Activated T-cell treated with anti-CD3 and anti-CD28 coated beads, Interleukin-2, amount 50 U/mL, for 72 hours (primary cell): ENCODE data around the gene NDUFB7. TPM values are rescaled to one million over a fixed set of nuclear protein-coding genes. Genes with fewer than 3 reads are reported as not detected.
"Not testable (repeated sequence)": the region's sequence is repeated elsewhere in the genome, so short reads cannot be mapped to it uniquely, and the experiment has no call there.

Experiments
- ATAC-seq, 2 donors: fragments of 150-1000 bp; cut with Tn5 transposase; replicated peaks in 1 of 2; 2 replicates each; pipeline ENCODE4 v1.10.0; 2021; ENCODE audit warnings: moderate library complexity in 2 of 2, mild to moderate bottlenecking in 1 of 2
- DNase-seq, 2 donors: peaks; one replicate each; pipeline ENCODE4 v3.0.0; 2021 to 2022; ENCODE audit warnings: mixed read lengths in 1 of 2
- H3K27ac Mint-ChIP-seq: one replicate; pipeline ENCODE4 v1.8.0; 2022; ENCODE audit warnings: mild to moderate bottlenecking, moderate library complexity, mixed read lengths
- H3K27me3 Mint-ChIP-seq: one replicate; pipeline ENCODE4 v1.8.0; 2022; ENCODE audit warnings: low read depth, mixed read lengths
- H3K36me3 Mint-ChIP-seq, 2 donors: one replicate each; pipeline ENCODE4 v1.8.0; 2022; ENCODE audit warnings: mixed read lengths in 2 of 2, mild to moderate bottlenecking in 1 of 2; ENCODE audit not compliant: insufficient read depth in 2 of 2
- H3K4me1 Mint-ChIP-seq: one replicate; pipeline ENCODE4 v1.8.0; 2022; ENCODE audit warnings: low read depth, mixed read lengths
- H3K4me3 Mint-ChIP-seq, 2 donors: one replicate each; pipeline ENCODE4 v1.8.0; 2022; ENCODE audit warnings: mild to moderate bottlenecking in 2 of 2, mixed read lengths in 2 of 2, moderate library complexity in 2 of 2
- H3K9me3 Mint-ChIP-seq, 2 donors: one replicate each; pipeline ENCODE4 v1.8.0; 2022; ENCODE audit warnings: mixed read lengths in 2 of 2
- total RNA-seq, 2 donors: library from RNA; stranded (reverse); gene quantifications; one replicate each; pipeline ENCODE4 v1.2.3, GENCODE V29; 2022

Gene NDUFB7
- total RNA-seq, 2 donors from 2014 or later = 78.5 to 87.0 TPM

DNA sequence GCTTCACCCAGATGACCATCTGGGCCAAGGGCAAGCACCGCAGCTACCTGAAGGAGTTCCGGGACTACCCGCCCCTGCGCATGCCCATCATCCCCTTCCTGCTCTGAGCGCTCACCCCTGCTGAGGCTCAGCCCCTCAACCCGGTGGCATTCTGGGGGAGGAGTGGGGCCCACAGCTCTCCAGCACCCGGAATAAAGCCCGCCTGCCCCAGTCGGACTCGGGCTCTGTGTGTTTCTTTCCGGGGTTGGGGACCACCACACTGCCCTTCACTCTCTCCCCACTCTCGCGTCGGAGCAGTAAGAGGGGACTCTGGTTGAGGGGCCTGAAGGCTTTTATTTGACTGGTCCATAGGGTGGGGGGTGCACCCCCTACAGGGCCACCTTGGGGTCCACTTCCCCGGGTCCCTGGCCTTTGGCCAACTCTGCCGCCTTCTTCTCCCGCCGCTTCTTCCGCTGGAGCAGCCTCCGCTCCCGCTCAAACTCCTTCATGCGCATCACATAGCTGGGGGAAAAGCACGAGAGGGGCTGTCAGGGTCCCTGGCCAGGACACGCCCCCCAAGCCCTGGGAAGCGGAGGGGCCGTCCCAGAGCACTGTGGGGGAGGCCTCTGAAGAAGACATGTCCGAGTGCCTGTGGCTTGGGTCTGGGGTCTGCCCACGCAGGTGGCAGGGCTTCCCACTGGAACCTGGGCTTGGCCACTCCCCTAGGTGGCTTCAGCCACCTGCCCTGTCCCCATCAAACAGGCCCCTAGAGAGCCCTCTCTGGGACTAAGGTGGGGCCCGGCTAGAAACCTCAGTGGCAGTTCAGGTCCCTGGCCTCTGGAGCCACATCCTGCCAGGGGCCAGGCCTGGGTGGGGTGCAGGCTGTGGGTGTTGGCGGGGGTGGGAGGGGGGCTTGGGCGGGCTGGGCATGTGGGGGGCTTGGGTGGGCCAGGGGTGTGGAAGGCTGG lies 5.8 kb downstream of the NDUFB7 start:
- Mint-ChIP-seq H3K27me3 (no peaks in the 10 kb centered on the region), H3K9me3 (peaks cover 0 to 2% of the 10 kb centered on the region in 2 donors), H3K4me3 (no peak overlapping the region), H3K4me1 (peaks cover 41% of the 10 kb centered on the region), H3K27ac (no peak overlapping the region), H3K36me3 (peaks cover 2% of the 10 kb centered on the region in 2 donors)
- ATAC-seq = no peak
- DNase-seq = no peak

DNA sequence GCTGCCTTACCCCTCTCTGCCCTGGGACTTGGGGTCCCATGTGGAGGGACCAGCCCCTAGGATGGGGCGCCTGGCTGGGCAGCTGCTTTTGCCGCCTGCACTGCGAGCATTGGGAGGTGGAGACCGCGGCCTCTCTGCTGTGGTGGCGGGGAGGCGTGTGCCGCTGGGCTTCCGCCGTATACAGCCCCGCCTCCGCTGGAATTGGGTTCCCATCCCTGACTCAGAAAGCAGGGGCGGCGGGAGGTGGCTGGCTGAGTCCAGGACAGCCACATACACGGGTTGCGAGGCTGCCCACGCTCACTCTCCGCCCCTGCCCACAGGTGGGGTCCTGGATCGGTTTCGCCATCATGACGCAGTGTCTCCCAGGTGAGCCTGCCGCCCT lies 6.6 kb downstream of the NDUFB7 start:
- H3K27ac Mint-ChIP-seq = no peak overlapping the region
- H3K9me3 Mint-ChIP-seq = peaks cover 0 to 2% of the 10 kb centered on the region in 2 donors
- DNase-seq (no peak), ATAC-seq (no peak)
- no peaks in the 10 kb centered on the region for H3K27me3 Mint-ChIP-seq
- H3K4me3 Mint-ChIP-seq = no peak overlapping the region
- H3K36me3 Mint-ChIP-seq = peaks cover 2% of the 10 kb centered on the region in 2 donors
- H3K4me1 Mint-ChIP-seq = peaks cover 38% of the 10 kb centered on the region

DNA sequence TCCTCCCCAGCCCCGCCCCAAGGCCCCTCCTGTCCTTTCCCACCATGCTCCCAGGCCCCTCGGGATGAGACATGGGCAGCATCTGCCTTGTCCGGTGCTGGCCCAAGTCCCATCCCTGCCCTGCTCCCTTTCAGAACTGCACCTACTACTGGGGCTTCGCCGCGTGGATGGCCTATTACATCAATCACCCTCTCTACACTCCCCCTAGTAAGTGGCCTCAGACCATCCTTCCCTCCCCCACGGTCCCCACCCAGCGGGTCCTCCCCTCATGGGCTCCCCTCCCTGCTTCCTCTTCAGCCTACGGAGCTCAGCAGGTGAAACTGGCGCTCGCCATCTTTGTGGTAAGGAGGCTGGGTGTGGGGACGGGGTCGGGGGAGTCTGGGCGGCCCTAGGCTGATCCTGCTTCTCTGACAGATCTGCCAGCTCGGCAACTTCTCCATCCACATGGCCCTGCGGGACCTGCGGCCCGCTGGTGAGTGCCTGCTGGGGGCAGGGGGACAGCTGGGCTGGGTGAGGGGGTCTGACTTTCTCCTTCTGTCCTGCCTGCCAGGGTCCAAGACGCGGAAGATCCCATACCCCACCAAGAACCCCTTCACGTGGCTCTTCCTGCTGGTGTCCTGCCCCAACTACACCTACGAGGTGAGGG lies 7.1 kb downstream of the NDUFB7 start:
- H3K27me3 Mint-ChIP-seq, H3K27ac Mint-ChIP-seq, H3K4me3 Mint-ChIP-seq, H3K36me3 Mint-ChIP-seq, H3K9me3 Mint-ChIP-seq, DNase-seq: not testable (repeated sequence)
- H3K4me1 Mint-ChIP-seq = peaks cover 36% of the 10 kb centered on the region
- peak in 1 of 2 donors; percentile 4 for ATAC-seq

DNA sequence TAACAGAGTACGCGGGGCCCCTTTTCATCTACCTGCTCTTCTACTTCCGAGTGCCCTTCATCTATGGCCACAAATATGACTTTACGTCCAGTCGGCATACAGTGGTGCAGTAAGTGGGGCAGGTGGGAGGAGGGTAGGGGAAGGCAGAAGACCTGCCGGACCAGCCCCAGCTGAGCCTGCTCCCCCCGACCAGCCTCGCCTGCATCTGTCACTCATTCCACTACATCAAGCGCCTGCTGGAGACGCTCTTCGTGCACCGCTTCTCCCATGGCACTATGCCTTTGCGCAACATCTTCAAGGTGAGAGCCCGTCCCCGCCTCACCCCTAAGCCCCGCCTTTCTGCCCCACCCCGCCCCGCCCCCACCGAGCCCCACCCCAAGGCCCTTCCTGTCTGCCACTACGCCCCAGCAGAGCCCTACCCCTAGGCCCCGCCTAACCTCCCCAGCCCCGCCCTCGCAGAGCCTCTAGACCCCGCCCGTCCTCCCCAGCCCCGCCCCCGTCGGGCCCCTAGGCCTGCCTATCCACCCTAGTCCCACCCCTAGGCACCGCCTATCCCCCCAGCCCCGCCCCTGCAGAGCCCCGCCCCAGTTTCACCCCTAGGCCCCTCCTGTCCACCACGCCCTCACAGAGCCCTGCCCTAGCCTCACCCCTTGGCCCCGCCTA lies 7.7 kb downstream of the NDUFB7 start:
- H3K36me3 Mint-ChIP-seq = peaks cover 2% of the 10 kb centered on the region in 2 donors
- peaks cover 0 to 2% of the 10 kb centered on the region in 2 donors for H3K9me3 Mint-ChIP-seq
- peaks cover 29% of the 10 kb centered on the region for H3K4me1 Mint-ChIP-seq
- no peaks in the 10 kb centered on the region for H3K27me3 Mint-ChIP-seq
- H3K4me3 Mint-ChIP-seq = no peak overlapping the region
- ATAC-seq = peak; percentile 77 to 86
- peak; percentile 67 to 81 for DNase-seq
- H3K27ac Mint-ChIP-seq = no peak overlapping the region

DNA sequence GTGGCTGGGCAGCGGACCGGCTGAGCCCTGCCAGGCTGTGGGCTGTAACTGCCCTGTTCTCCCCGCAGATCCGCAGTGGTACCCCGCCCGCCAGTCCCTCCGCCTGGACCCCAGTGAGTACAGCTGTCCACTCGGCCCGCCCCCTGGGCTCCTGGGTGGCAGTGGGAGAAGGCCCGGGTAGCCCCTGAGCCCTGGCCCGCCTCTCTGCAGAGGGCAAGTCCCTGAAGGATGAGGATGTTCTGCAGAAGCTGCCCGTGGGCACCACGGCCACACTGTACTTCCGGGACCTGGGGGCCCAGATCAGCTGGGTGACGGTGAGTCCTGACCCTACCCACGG lies 8.3 kb downstream of the NDUFB7 start:
- H3K4me3 Mint-ChIP-seq = no peak overlapping the region
- ATAC-seq = no peak
- H3K9me3 Mint-ChIP-seq = peaks cover 0 to 2% of the 10 kb centered on the region in 2 donors
- peaks cover 26% of the 10 kb centered on the region for H3K4me1 Mint-ChIP-seq
- H3K27me3 Mint-ChIP-seq = no peaks in the 10 kb centered on the region
- no peak overlapping the region for H3K27ac Mint-ChIP-seq
- H3K36me3 Mint-ChIP-seq = peaks cover 2% of the 10 kb centered on the region in 2 donors
- DNase-seq = no peak

DNA sequence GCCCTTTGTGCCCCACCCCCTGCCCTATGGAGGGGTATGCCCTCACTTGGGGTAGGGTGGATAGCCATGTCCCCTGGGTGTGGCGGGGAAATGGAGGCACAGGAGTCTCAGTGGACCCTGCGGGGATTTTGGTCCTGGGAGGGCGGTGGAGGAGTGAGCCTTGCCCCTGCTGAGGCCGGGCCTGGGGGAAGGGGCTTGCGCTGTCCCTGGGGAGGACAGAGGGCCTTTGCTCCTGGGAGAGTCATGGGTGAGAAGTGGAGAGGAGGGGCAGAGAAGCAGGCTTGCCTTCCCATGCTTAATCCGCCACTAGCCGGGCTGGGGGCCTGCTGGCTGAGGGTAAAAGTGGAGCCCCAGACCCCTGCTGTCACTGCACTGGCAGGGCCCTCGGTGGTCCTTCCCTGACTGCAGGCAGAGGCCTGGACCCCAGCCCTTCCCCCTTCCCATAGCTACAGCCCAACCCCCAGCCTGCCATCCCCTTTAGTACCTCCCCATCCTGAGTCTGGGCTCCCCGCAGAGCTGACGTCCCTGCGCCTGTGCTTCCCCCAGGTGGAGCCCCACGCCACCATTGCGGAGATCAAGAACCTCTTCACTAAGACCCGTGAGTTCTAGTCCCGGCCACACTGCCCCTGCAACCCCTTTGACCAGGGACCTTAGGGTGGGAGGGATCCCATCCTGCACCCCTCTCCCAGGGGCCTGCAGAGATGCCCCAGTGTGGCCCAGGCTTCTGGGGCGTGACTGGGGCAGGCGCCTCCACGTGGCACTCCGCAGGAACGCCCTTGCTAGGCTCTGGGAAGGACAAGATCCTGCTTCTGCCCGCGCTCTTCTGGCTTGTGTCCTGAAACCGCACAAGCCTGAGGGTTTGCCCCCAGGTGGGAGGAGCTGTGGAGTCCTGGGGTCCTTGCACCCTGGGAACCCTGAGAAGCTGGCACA lies 8.9 kb downstream of the NDUFB7 start:
- H3K36me3 Mint-ChIP-seq = peaks cover 2% of the 10 kb centered on the region in 2 donors

DNA sequence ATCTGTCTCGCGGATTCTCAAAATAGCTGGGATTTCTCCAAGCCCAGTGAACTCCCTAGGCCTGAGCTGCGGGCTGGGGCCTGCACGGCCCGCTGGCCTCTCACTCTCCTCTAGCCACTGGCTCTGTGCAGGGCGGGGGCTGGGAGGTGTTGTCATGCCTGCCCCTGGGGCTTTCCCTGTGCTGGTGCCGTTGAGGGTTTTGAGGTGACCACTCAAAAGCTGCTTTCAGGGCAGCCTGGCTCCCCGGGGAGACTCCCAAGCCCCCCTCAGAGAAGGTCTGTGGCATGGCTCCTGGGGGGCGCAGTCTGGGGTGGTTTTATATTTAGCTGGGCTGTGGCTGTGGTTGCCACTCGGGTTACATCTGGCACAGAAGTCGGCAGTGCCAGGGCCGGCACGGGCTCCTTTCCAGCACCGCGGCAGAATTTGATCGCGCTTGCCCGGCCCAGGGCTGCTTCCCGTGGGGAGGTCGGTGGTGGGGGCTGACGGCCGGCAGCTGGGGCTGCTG lies 10.0 kb downstream of the NDUFB7 start:
- ATAC-seq = no peak
- Mint-ChIP-seq H3K4me3 (no peak overlapping the region), H3K27ac (no peak overlapping the region), H3K36me3 (peaks cover 2% of the 10 kb centered on the region in 2 donors), H3K27me3 (no peaks in the 10 kb centered on the region), H3K4me1 (peaks cover 11% of the 10 kb centered on the region), H3K9me3 (peaks cover 0 to 2% of the 10 kb centered on the region in 2 donors)
- DNase-seq = no peak

More for the DNA sequence above, 8.9 kb downstream of the NDUFB7 start:
- H3K9me3 Mint-ChIP-seq = peaks cover 0 to 2% of the 10 kb centered on the region in 2 donors
- no peak overlapping the region for H3K4me3 Mint-ChIP-seq
- no peak overlapping the region for H3K27ac Mint-ChIP-seq
- no peak for DNase-seq
- peaks cover 20% of the 10 kb centered on the region for H3K4me1 Mint-ChIP-seq
- ATAC-seq = no peak
- no peaks in the 10 kb centered on the region for H3K27me3 Mint-ChIP-seq

DNA sequence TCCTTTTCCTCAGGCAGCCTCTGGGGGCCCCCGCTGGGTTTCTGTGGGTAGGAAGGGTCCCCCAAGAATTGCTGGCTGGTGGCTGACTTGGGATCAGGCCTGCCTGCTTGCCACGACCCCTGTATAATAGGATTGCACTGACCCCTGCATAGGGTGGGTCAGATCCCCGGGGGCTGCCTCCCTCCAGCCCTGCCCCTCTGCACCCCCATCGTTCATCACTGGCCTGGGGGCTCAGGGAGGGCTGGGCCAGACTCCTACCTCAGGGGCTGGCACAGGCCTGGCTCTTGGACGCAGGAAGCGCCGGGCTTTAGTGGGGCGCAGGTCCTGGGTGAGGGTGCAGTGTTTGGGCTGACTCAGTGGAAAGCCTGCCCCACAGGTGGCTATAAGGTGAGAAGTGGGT lies 10.6 kb downstream of the NDUFB7 start:
- no peak for DNase-seq
- Mint-ChIP-seq H3K9me3 (peaks cover 0 to 2% of the 10 kb centered on the region in 2 donors), H3K4me1 (peaks cover 17% of the 10 kb centered on the region), H3K4me3 (no peak overlapping the region), H3K36me3 (peaks cover 2% of the 10 kb centered on the region in 2 donors), H3K27me3 (no peaks in the 10 kb centered on the region), H3K27ac (no peak overlapping the region)
- no peak for ATAC-seq

DNA sequence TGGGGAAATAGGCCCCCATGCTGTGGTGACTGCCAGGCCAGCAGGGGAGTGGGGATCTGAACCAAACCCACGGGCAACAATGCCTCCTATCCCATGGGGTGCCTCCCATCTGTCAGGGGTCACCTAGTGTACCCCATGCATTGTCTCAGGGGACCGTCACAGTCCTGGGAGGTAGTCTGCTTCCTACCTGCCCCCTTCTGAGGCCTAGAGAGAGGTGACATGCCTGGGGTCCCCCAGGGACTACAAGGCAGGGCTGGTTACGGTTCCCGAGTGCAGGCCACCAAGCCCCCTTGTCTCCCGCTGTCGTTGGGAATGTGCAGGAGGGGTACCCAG lies 11.1 kb downstream of the NDUFB7 start:
- Mint-ChIP-seq H3K27ac (no peak overlapping the region), H3K36me3 (peaks cover 2% of the 10 kb centered on the region in 2 donors), H3K4me1 (peaks cover 22% of the 10 kb centered on the region), H3K9me3 (peaks cover 0 to 2% of the 10 kb centered on the region in 2 donors), H3K4me3 (no peak overlapping the region), H3K27me3 (no peaks in the 10 kb centered on the region)
- no peak for DNase-seq
- no peak for ATAC-seq

DNA sequence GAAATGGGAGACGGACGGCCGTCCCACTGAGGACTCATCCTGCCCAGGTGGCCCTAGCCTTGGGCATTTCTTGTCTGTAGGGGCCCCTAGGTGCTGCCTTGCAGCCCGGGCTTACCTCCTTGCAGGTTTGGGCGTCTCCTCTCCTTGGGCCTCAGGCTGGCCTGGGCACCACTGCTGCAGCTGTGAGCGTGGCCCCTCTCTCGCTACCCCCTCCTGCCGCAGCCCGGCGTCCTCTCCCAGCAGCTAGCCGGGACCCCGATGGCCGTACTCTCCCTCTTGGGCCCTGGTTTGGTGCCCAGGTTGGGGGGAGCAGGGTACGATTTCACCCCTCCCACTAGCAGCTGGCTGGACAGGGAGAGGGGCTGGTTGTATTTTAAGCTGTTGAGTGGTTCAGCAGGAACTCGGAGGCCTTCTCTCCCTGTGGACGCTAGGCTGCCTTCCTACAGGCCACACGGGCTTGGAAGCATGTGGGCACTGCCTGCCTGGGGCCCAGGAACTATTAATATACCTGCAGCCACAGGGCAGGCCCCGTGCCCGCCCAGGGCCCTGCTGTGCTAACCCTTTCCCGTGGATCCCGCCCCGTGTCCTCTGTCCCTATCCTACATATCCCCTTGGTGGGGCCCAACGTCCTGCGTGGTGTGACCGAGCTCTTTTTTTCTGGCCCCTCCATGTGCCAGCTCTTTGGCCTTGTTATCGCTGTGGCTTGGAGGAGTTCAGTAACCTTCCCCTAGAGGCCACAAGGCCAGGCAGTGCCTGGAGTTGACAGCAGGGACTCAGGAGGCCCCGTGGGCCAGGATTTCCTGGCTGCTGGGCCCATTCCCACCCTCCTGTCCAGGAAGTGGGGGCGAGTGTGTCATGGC lies 11.7 kb downstream of the NDUFB7 start:
- ATAC-seq (no peak), DNase-seq (no peak)
- Mint-ChIP-seq H3K9me3 (peaks cover 0 to 2% of the 10 kb centered on the region in 2 donors), H3K36me3 (peaks cover 2% of the 10 kb centered on the region in 2 donors), H3K27me3 (no peaks in the 10 kb centered on the region), H3K4me1 (peaks cover 23% of the 10 kb centered on the region), H3K4me3 (no peak overlapping the region), H3K27ac (no peak overlapping the region)

DNA sequence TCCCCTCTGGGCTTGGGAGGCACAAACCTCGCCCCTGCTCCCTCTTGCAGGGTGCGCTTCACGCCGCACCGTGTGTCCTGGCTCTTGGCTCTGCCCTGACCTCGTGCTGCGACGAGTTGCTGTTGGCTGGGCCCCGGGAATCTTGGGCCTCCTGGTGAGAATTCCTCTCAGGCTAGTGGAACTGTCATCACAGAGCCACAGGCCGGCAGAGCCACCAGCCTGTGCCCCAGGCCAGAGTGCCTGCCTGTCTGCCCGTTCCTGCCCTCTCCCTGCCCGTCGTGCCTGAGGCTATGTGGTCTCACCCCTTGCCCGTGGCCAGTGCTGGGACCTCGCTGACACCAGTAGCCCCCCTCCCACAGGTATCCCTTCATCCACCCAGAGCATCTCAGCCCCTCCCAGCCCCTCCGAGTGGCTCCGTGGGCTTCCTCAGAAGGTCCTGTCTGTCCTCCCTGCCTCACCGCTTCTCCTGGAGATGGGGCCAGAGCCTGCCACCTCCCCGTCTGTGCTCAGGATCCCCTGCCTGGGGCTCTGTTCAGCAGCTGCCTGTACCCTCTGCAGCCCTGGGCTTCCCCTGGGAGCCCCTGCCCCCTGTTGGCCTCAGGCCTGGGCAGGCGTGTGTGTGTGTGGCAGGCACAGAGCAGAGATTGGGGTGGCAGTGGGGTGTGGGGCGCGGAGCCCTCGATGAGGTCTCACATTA lies 13.3 kb downstream of the NDUFB7 start:
- Mint-ChIP-seq H3K4me3 (no peak overlapping the region), H3K36me3 (no peaks in the 10 kb centered on the region), H3K4me1 (peaks cover 18% of the 10 kb centered on the region), H3K9me3 (no peaks in the 10 kb centered on the region), H3K27me3 (no peaks in the 10 kb centered on the region), H3K27ac (no peak overlapping the region)
- ATAC-seq (no peak), DNase-seq (no peak)
